Transverse colon (tissue), 4 donors: Measurements from ENCODE around the gene ASTL.

ENCODE experiments used
- POLR2AphosphoS5 ChIP-seq, 3 donors: sonication (generic); formaldehyde crosslinking; IDR thresholded peaks; one replicate each; pipeline ENCODE4 v1.6.1; 2016; ENCODE audit warnings: antibody characterized with exemption in 3 of 3
- TF ChIP-seq, protein P1 (sequence below), 5 experiments: fragments of 200-600 bp in 3 of 5; fragments of 450-650 bp in 2 of 5; sonication (generic) in 3 of 5; IDR thresholded peaks; 1 replicate in 2 of 5; 2 replicates in 3 of 5; pipeline ENCODE4 v1.5.1; 2016 to 2017; ENCODE audit warnings: antibody characterized with exemption in 5 of 5, inconsistent platforms in 3 of 5, mild to moderate bottlenecking in 2 of 5, moderate library complexity in 1 of 5

DNA sequence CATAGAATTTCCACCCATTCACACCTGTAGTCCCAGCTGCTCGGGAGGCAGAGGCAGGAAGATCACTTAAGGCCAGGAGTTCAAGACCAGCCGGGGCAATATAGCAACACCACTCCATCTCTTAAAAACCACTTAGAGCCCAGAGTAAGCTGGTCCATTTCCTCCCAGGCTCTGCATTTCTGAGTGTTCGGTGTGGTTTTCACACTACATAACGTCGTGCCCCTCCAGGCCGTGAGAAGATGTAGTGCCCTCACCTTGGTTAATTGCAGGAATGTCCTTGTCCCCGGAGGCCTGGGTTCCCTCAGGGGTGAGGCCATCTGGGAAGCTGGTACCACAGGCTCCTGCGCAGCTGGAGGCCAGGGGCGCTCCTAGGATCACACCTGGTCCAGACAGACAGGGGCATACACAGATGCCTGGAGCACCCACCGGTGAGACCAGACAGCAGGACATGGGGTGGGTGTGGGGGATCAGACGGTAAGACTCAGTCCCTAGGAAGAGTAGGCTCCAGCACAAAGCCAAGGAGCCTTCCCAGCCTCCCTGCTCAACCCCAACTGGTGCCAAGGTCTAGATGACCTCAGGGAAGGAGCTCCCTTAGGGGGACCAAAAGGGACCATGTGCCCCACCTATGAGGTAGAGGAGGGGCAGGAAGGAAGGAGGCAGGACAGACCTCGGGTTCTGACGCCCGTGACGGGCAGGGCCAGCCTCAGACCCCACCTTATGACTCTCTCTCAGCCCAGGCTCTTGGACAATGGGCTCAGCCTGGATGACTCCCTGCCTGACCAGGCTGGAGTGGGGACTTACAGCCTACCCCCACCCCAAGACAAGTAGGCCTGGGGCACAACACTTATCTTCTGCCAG is 752 bp downstream of the ASTL start:
- TF ChIP-seq POLR2AphosphoS5 (IDR thresholded peaks at IDR 0.05) = no peak
- TF ChIP-seq, protein P1, sequence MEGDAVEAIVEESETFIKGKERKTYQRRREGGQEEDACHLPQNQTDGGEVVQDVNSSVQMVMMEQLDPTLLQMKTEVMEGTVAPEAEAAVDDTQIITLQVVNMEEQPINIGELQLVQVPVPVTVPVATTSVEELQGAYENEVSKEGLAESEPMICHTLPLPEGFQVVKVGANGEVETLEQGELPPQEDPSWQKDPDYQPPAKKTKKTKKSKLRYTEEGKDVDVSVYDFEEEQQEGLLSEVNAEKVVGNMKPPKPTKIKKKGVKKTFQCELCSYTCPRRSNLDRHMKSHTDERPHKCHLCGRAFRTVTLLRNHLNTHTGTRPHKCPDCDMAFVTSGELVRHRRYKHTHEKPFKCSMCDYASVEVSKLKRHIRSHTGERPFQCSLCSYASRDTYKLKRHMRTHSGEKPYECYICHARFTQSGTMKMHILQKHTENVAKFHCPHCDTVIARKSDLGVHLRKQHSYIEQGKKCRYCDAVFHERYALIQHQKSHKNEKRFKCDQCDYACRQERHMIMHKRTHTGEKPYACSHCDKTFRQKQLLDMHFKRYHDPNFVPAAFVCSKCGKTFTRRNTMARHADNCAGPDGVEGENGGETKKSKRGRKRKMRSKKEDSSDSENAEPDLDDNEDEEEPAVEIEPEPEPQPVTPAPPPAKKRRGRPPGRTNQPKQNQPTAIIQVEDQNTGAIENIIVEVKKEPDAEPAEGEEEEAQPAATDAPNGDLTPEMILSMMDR (IDR thresholded peaks at IDR 0.05) = no peak
